Nephron (organoid): ENCODE measurements around the gene GALNT7.

ENCODE experiments used
- H3K27ac Mint-ChIP-seq, 3 experiments: 2 replicates each; pipeline ENCODE4 v1.8.0; 2020; ENCODE audit warnings: mixed read lengths in 3 of 3, mild to moderate bottlenecking in 2 of 3, moderate library complexity in 1 of 3
- H3K27me3 Mint-ChIP-seq: 2 replicates; pipeline ENCODE4 v1.8.0; 2021; ENCODE audit warnings: low read depth, mild to moderate bottlenecking, moderate library complexity, mixed read lengths
- H3K36me3 Mint-ChIP-seq: 2 replicates; pipeline ENCODE4 v1.8.0; 2020; ENCODE audit warnings: low read depth, mixed read lengths
- H3K4me1 Mint-ChIP-seq: 2 replicates; pipeline ENCODE4 v1.8.0; 2020; ENCODE audit warnings: mixed read lengths
- H3K4me3 Mint-ChIP-seq, 3 experiments: 2 replicates each; pipeline ENCODE4 v1.8.0; 2020; ENCODE audit warnings: mild to moderate bottlenecking in 3 of 3, mixed read lengths in 3 of 3, moderate library complexity in 2 of 3
- H3K9me3 Mint-ChIP-seq: 2 replicates; pipeline ENCODE4 v1.8.0; 2020; ENCODE audit warnings: mixed read lengths
- TF ChIP-seq, protein P1 (sequence below), 3 experiments: fragments of 200-600 bp; sonication (generic); IDR thresholded peaks; one replicate each; pipeline ENCODE4 v1.5.0; 2021; ENCODE audit warnings: antibody characterized with exemption in 3 of 3; ENCODE audit not compliant: unreplicated experiment in 3 of 3

Gene GALNT7

DNA sequence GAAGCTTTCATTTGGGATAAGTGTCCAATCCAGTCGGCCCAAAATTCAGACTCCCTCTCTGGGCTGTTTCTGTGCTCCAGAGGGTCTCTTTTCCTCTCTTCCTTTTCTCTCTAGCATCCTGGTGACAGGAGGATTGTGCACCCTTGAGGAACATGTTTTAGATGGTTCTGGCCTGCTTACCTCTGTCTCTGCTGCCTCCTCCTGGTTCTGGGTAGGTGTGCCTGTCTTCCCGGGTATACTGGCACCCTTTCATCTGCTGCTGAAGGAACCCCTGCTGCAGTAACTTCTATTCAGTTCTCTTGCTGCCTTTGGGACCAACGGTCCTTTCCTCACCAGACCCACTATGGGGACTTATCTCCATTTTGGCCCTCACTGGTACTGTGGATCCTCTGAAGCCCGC lies 112.4 kb downstream of the GALNT7 start:
- Mint-ChIP-seq H3K27me3 (no peaks in the 10 kb centered on the region), H3K36me3 (peaks cover 23% of the 10 kb centered on the region), H3K27ac (no peak overlapping the region), H3K4me3 (no peak overlapping the region), H3K4me1 (peaks cover 6% of the 10 kb centered on the region), H3K9me3 (peaks cover 34% of the 10 kb centered on the region)
- TF ChIP-seq, protein P1, sequence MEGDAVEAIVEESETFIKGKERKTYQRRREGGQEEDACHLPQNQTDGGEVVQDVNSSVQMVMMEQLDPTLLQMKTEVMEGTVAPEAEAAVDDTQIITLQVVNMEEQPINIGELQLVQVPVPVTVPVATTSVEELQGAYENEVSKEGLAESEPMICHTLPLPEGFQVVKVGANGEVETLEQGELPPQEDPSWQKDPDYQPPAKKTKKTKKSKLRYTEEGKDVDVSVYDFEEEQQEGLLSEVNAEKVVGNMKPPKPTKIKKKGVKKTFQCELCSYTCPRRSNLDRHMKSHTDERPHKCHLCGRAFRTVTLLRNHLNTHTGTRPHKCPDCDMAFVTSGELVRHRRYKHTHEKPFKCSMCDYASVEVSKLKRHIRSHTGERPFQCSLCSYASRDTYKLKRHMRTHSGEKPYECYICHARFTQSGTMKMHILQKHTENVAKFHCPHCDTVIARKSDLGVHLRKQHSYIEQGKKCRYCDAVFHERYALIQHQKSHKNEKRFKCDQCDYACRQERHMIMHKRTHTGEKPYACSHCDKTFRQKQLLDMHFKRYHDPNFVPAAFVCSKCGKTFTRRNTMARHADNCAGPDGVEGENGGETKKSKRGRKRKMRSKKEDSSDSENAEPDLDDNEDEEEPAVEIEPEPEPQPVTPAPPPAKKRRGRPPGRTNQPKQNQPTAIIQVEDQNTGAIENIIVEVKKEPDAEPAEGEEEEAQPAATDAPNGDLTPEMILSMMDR (IDR thresholded peaks at IDR 0.05; ENCODE audit: unreplicated experiment in 3 of 3): no peak

DNA sequence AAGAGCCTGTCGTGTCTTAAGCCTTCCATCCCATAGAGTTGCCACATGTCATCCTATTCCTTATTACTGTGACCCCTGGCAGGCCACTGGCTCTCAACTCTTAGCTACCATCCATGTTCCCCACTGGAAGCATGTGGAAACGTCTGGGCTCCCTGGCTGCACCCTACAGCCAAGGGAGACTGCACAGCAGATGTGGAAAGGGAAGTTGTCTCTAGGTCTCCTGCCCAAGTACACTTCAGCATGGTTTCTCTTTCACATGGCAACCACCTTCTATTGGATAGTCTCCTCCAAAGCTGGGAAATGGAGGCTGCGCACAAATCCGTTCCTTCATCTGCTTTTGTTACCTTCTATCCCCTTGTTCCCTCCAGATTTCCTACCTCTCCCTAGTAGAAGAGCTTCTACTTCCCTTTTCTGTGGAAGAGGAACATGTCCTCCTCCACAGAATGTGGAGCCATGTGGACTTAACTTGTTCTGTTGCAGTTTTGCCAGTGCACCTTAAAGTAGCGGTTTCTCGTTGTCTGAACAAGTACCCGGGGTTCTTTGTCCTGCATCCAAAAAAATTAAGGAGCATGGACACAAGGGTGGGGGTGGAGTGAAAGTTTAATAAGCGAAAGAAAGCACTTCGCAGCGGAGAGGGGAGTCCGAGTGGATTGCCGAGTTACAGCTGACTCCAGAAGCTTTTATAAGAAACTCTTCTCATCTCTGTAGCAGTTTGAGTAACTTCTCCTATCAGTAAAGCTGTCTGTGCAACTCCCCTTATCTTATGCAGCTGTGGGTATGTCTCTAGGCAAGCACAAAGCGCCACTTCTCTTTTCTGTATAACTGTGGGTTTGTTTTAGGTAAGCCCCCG lies 113.0 kb downstream of the GALNT7 start:
- TF ChIP-seq, protein P1 (IDR thresholded peaks at IDR 0.05; ENCODE audit: unreplicated experiment in 3 of 3): no peak
- peaks cover 28% of the 10 kb centered on the region for H3K36me3 Mint-ChIP-seq
- no peak overlapping the region for H3K27ac Mint-ChIP-seq
- H3K27me3 Mint-ChIP-seq: no peaks in the 10 kb centered on the region
- H3K9me3 Mint-ChIP-seq: peaks cover 38% of the 10 kb centered on the region
- no peaks in the 10 kb centered on the region for H3K4me1 Mint-ChIP-seq
- no peak overlapping the region for H3K4me3 Mint-ChIP-seq

DNA sequence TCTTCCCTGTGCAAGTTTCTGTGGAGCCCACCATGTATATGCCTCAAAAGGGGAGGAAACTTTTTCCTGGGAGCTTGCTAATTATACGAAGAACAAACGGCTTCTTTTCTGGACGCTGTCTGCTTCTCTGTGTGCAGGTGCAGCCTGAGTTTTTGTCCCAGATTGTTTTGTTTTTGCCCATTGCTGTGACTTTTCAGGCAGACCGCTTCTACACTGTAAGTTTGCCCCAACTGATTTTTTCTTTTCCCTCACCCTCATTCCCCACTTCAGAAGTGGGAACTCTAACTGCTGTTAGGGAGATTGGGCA lies 113.6 kb downstream of the GALNT7 start:
- H3K27ac Mint-ChIP-seq: no peak overlapping the region

DNA sequence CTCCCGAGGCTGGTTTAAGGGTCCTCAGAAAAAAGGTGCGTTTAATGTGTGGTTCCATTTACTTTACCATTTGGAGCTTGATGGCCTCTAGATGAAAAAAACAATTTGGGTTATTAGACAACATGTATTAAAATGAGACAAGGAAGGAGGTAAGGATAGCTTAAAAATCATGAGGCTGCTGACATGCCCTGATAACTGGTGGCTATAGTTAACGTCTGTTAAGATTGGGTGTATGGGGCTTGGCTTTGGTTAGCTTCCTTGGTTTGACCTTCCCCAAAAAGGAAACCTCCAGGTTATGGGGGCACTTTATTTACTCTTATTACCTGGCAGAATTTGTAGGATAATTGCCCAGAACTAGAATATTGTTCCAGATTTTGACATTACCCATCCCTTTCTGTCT lies 114.0 kb downstream of the GALNT7 start:
- no peaks in the 10 kb centered on the region for H3K27me3 Mint-ChIP-seq
- H3K4me1 Mint-ChIP-seq: no peaks in the 10 kb centered on the region
- no peak overlapping the region for H3K4me3 Mint-ChIP-seq
- peaks cover 34% of the 10 kb centered on the region for H3K36me3 Mint-ChIP-seq
- H3K9me3 Mint-ChIP-seq: peaks cover 44% of the 10 kb centered on the region
- TF ChIP-seq, protein P1 (IDR thresholded peaks at IDR 0.05; ENCODE audit: unreplicated experiment in 3 of 3): no peak
- no peak overlapping the region for H3K27ac Mint-ChIP-seq

More for the DNA sequence above, 113.6 kb downstream of the GALNT7 start:
- H3K4me3 Mint-ChIP-seq: no peak overlapping the region
- no peaks in the 10 kb centered on the region for H3K4me1 Mint-ChIP-seq
- peaks cover 33% of the 10 kb centered on the region for H3K36me3 Mint-ChIP-seq
- H3K27me3 Mint-ChIP-seq: no peaks in the 10 kb centered on the region
- TF ChIP-seq, protein P1 (IDR thresholded peaks at IDR 0.05; ENCODE audit: unreplicated experiment in 3 of 3): no peak
- peaks cover 44% of the 10 kb centered on the region for H3K9me3 Mint-ChIP-seq

DNA sequence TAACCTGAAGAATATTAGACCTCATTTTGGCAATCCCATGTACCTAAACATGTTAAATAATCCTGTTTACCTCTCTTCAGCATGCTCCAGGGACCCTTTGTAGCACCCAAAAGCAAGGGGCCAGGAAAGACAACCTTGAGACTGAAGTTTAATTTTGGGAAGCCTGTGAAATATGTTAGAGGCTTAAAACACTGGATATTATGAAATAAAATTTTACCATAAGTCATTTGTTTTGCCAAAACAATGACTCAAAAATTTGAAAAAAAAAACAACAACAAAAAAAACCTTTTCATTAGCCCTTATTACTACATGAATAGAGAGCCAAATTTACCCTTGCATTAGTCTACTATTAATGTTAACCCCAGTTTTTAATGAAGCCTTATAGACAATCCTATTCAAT lies 115.9 kb downstream of the GALNT7 start:
- peaks cover 47% of the 10 kb centered on the region for H3K9me3 Mint-ChIP-seq
- no peaks in the 10 kb centered on the region for H3K27me3 Mint-ChIP-seq
- peaks cover 39% of the 10 kb centered on the region for H3K36me3 Mint-ChIP-seq
- no peak overlapping the region for H3K4me3 Mint-ChIP-seq
- no peaks in the 10 kb centered on the region for H3K4me1 Mint-ChIP-seq
- no peak overlapping the region for H3K27ac Mint-ChIP-seq
- TF ChIP-seq, protein P1 (IDR thresholded peaks at IDR 0.05; ENCODE audit: unreplicated experiment in 3 of 3): no peak

DNA sequence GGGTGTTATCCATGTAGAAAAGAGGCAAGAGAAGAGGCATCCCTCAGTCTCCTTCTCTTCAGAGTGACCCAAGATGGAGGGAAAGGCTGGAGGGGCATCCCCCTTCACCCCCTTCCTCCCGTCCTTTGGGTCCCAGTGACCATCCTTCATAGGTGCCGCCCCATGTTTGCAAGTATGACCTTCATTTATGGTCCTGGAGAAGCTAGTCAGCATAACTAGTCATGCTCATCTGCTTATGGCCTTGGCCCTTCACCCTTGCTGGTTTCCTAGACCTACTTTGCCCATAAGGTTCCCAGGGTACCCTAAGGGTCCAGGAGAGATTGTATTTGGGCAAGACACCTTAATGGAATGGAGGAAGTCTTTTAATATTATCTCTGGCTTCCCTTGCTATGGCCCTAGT lies 118.9 kb downstream of the GALNT7 start:
- no peaks in the 10 kb centered on the region for H3K4me1 Mint-ChIP-seq
- no peak overlapping the region for H3K27ac Mint-ChIP-seq
- H3K36me3 Mint-ChIP-seq: peaks cover 36% of the 10 kb centered on the region
- H3K27me3 Mint-ChIP-seq: no peaks in the 10 kb centered on the region
- H3K4me3 Mint-ChIP-seq: no peak overlapping the region
- peaks cover 36% of the 10 kb centered on the region for H3K9me3 Mint-ChIP-seq
- TF ChIP-seq, protein P1 (IDR thresholded peaks at IDR 0.05; ENCODE audit: unreplicated experiment in 3 of 3): no peak
